Globus pallidus (tissue), 1 donor: ENCODE results near the gene RBPMS2.

ENCODE experiments used
- DNase-seq: peaks from one replicate; pipeline ENCODE4 v3.0.0-alpha.2; 2015; ENCODE audit warnings: low spot score

The RBPMS2 gene

GRCh38 chr15:64691896-64692565, 83.4 kb downstream of the RBPMS2 start:
- no peak for DNase-seq

- no peak for DNase-seq
Measured at GRCh38 chr15:64690578-64691296, 84.7 kb downstream of the RBPMS2 start.

- no peak for DNase-seq
Measured at GRCh38 chr15:64690008-64690407, 85.4 kb downstream of the RBPMS2 start.
